ENCODE measurements around the gene PHACTR1.

GRCh38 chr6:13077117-13077516 lies 360.6 kb downstream of the PHACTR1 start:
- no peak for TF ChIP-seq CTCF (IDR thresholded peaks at IDR 0.05)
- TF ChIP-seq POLR2A (IDR thresholded peaks at IDR 0.05) = no peak
